SK-N-DZ (cell line): Measurements from ENCODE around the gene SPOUT1.

ENCODE experiments used
- DNase-seq: peaks from one replicate; pipeline ENCODE4 v3.0.0-alpha.2; 2015; ENCODE audit warnings: low spot score

The SPOUT1 gene

GRCh38 chr9:128836509-128837145, 7.0 kb upstream of the SPOUT1 start:
- no peak for DNase-seq

- DNase-seq: no peak
Measured at GRCh38 chr9:128835246-128836210, 5.9 kb upstream of the SPOUT1 start.

- DNase-seq: no peak
Measured at GRCh38 chr9:128833696-128834095, 4.1 kb upstream of the SPOUT1 start.

DNA sequence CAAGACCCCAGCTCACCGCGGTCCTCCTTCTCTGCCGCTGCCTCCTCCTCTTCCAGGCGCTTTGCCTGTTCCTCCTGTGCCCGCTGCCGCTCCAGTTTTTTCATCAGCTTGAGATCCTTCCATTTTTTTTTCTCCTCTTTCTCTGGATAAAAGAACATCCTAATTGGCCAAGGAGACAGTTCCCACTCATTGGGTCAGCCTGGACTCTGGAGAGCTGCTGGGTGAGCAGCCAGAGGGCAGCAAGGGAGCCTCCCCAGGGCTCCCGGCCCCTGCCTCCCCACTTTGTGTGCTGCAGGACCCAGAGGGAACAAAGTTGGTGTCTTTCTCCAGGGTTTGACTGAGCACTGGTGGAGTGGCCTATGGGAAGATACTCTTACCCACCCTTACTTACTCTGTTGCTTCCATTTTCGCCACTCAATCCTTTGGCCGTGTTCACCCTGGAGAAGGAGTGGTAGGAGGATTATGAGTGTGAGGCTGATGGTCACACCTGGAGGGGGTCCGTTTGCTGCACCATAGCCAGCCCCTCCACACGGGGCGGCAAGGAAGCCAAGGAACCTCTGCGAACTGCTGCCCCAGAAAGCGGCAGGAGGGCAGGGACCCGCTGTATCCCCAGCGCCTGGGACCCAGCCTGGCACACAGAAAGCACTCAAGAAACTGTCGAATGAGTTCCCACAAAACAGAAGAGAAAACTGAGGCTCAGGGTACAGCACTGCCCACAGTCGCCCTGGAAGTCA, 708 bp downstream of the SPOUT1 start:
- DNase-seq: no peak

DNA sequence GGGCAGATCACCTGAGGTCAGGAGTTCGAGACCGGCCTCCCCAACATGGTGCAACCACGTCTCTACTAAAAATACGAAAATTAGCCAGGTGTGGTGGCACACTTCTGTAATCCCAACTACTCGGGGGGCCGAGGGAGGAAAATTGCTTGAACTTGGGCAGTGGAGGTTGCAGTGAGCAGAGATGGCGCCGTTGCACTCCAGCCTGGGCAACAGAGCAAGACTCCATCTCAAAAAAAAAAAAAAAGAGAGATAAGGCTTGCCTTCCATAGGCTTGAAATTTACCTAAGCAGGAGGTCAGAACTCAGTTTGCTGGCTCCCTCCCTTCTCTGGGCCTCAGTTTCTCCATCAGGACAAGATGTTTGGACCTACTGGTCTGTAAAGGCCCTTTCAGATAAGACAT, 1.3 kb downstream of the SPOUT1 start:
- no peak for DNase-seq

DNA sequence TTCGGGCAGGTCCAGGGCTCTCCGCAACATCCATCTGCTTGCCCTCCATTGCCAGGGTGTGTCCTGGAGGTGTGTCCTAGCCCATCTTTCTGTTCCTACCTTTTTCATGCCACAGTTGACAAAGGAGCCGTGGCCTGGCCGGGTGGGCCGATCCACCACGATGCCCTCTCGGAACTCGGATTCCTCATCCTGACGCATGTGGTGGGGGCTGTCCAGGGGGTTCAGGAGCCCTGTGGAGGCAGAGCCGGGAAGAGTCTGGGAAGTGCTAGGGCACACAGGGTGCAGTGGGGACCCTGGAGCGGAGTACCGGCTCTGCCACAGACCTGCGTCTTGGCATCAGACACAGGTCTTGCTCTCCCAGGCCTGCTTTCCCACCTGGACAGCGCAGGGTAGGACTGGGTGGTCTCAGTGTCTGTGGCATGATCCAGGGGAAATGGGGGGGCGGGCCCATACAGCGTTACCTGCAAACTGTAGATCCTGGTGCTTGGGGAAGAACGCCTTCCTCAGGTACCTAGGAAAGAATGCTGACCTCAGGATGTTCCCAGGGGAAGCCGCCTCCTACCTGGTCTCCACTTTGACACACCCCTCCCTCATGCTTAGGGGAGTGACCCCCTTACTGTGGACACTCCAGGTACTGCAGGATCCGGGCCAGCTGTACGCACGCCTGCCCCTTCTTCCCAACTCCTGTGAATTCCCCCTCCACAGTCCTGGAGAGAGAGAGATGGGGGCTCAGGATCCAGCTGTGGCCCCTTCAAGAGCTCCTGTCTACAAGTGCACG, 3.5 kb downstream of the SPOUT1 start:
- no peak for DNase-seq

DNA sequence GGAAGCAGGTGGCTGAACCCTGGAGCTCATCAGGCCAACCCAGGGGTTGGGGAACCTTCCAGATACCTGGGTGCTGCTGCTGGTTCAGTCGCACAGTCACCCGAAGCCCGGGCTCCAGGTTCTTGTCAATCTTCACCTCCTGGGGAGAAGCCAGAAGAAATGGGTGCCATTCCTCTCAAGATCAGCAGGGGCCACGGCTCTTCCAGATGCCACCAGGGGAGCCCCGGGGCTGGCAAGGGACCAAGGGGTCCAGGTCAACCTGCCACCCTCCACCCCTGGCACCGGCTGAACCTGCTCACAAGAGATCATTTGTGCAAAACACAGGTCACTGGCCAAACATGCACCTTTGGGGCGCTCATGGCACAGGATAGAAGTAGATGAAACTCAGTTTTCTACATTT, 4.7 kb downstream of the SPOUT1 start:
- no peak for DNase-seq

GRCh38 chr9:128823903-128824406, 5.6 kb downstream of the SPOUT1 start:
- DNase-seq: no peak

- DNase-seq: no peak
Measured at GRCh38 chr9:128823362-128823902, 6.2 kb downstream of the SPOUT1 start.

GRCh38 chr9:128822407-128823042, 7.1 kb downstream of the SPOUT1 start:
- DNase-seq: no peak

GRCh38 chr9:128821584-128822406, 7.8 kb downstream of the SPOUT1 start:
- no peak for DNase-seq

GRCh38 chr9:128820665-128821583, 8.7 kb downstream of the SPOUT1 start:
- DNase-seq: no peak

DNA sequence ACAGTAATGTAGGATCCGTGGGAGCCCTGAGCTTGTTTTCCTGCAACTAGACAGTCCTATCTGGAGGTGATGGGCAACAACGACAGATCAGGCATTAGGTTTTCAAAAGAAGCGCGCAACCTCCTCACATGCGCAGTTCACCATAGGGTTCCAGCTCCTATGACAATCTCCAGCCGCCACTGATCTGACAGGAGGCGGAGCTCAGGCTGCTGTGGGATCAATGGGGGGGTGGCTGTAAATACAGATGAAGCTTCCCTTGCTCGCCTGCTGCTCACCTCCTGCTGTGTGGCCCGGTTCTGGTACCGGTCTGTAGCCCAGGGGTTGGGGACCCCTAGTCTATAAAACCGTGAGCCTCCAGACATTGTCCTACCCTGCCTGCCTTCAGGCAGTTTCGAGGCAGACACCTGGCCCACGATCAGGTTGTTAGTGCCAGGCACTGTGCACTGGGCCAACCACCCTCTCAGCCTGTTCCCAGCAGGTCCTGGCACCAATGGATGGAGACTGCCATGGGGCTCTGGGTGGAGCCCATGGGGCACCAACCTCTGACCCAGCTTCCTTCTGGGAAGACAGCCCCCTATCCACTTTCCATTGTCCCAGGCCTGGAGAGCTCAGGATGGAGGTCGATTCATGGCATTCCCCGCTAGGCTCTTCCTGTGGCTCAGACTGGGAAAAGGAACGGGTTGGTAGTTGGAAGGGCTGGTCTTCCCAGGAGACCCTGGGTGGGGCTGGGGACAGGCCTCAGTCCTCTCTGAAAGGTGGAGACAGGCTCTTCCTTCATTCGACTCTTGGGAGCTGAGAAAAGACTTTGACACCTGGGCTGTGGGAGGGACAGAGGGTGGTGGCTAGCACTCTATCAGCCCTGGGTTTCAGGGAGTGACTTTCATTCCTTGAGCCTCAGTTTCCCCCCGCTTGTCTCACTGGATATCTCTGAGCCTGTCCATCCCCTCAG, 9.6 kb downstream of the SPOUT1 start:
- peak; percentile 93 for DNase-seq

DNA sequence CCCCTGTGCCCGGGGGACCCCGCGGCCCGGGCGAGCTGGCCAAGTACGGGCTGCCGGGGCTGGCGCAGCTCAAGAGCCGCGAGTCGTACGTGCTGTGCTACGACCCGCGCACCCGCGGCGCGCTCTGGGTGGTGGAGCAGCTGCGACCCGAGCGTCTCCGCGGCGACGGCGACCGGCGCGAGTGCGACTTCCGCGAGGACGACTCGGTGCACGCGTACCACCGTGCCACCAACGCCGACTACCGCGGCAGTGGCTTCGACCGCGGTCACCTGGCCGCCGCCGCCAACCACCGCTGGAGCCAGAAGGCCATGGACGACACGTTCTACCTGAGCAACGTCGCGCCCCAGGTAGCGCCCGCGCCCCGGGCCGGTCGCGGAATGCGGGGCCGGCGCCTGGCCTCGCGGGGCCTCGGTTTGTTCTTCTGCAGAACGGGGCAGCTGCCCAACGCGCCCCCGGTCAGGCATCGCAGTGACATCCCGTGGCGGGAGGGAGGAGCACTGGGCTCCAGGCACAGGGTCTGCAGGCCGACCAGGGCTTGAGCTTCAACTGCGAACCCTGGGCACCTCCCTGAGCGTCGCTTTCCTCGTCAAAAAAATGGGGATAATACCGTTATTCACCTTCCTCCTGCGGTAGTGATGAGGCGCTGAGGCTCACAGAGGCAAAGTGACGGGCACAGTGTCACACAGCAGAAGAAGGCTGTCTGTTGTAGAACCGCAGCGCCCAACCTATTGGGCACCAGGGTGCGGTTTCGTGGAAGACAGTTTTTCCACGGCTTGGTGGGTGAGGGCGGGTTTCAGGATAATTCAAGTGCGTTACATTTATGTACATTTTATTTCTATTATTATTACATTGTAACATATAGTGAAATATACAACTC, 10.5 kb downstream of the SPOUT1 start:
- DNase-seq: no peak

- DNase-seq: peak; percentile 99
Measured at GRCh38 chr9:128818099-128818838, 11.3 kb downstream of the SPOUT1 start, which contains the start of gene ENDOG. TSS of gene ENDOG (plus strand) at chr9:128818500. CDS start at chr9:128818685, 185 bp downstream.
